A549 (cell line): ENCODE data around the gene WDR38. TPM values are rescaled to one million over a fixed set of nuclear protein-coding genes. Genes with fewer than 3 reads are reported as not detected.

Experiments used
- ATAC-seq, 2 experiments: fragments of 200-7000 bp in 1 of 2; fragments of >200 bp in 1 of 2; cut with Nextera tagmentation in 1 of 2; cut with Tn5 transposase in 1 of 2; 3 replicates each; pipeline versions ENCODE4 v1.8.0 to v1.9.1; 2018 to 2020; ENCODE audit warnings: mild to moderate bottlenecking in 1 of 2, moderate library complexity in 1 of 2
- CTCF ChIA-PET: fragments of 300-600 bp; sonication (Branson Sonifier 250); formaldehyde crosslinking; extraction: SDS; loops from one replicate; lab custom pipeline; 2021; ENCODE audit warnings: antibody characterized with exemption, inconsistent platforms; lab: Yijun Ruan, JAX
- POLR2A ChIA-PET: fragments of 350-600 bp; formaldehyde crosslinking; extraction: SDS; loops from one replicate; lab custom pipeline; 2021; ENCODE audit warnings: antibody characterized with exemption, inconsistent platforms; lab: Yijun Ruan, JAX
- DNase-seq, 2 experiments: peaks; one replicate each; pipeline versions ENCODE4 v3.0.0 to v3.0.0-alpha.2; 2011 to 2016; ENCODE audit warnings: low read depth in 1 of 2, low spot score in 1 of 2
- FAIRE-seq: peaks from 2 replicates; lab custom pipeline; 2011; peaks lifted over from hg19 to GRCh38; lab: Jason Lieb, UNC
- H3K27ac ChIP-seq, 2 experiments: fragments of >200 bp; sonication (Bioruptor Twin); formaldehyde crosslinking; 3 replicates each; pipeline ENCODE4 v1.5.1; 2016 to 2017
- H3K4me1 ChIP-seq: fragments of >200 bp; sonication (Bioruptor Twin); formaldehyde crosslinking; 3 replicates; pipeline ENCODE4 v1.6.1; 2016
- H3K4me2 ChIP-seq: fragments of >200 bp; sonication (Bioruptor Twin); formaldehyde crosslinking; 3 replicates; pipeline ENCODE4 v1.6.1; 2016
- H3K4me3 ChIP-seq: fragments of >200 bp; sonication (Bioruptor Twin); formaldehyde crosslinking; 3 replicates; pipeline ENCODE4 v1.5.1; 2016
- H3K9me3 ChIP-seq: fragments of >200 bp; sonication (Bioruptor Twin); formaldehyde crosslinking; 3 replicates; pipeline ENCODE4 v1.6.1; 2016
- BCL3 ChIP-seq: fragments of >200 bp; sonication (Bioruptor Twin); formaldehyde crosslinking; IDR thresholded peaks from 3 replicates; pipeline ENCODE4 v1.6.1; 2016
- BHLHE40 ChIP-seq: IDR thresholded peaks from 2 replicates; pipeline ENCODE4 v1.6.1; 2012; ENCODE audit warnings: low read depth, low read length, inconsistent platforms
- CBX2 ChIP-seq: fragments of 200-600 bp; sonication (generic); IDR thresholded peaks from 2 replicates; pipeline ENCODE4 v1.6.1; 2016; ENCODE audit warnings: low read depth, mild to moderate bottlenecking, borderline replicate concordance
- CBX8 ChIP-seq: fragments of 200-600 bp; sonication (generic); IDR thresholded peaks from 2 replicates; pipeline ENCODE4 v1.6.1; 2016
- CHD2 ChIP-seq: fragments of 150-350 bp; IDR thresholded peaks from 2 replicates; pipeline ENCODE4 v1.6.1; 2014; ENCODE audit warnings: low read length; ENCODE audit not compliant: partially characterized antibody
- CHD4 ChIP-seq: fragments of 200-600 bp; sonication (generic); IDR thresholded peaks from 2 replicates; pipeline ENCODE4 v1.6.1; 2016; ENCODE audit warnings: antibody characterized with exemption, mild to moderate bottlenecking, borderline replicate concordance
- EHF ChIP-seq: fragments of 250-450 bp; sonication (Bioruptor Pico); IDR thresholded peaks from 2 replicates; pipeline ENCODE4 v1.5.0; 2020; ENCODE audit warnings: mild to moderate bottlenecking
- ELK1 ChIP-seq: fragments of 150-350 bp; IDR thresholded peaks from 2 replicates; pipeline ENCODE4 v1.6.1; 2014; ENCODE audit warnings: low read depth, mild to moderate bottlenecking, low read length
- FOXS1 ChIP-seq: fragments of 250-450 bp; sonication (Bioruptor Pico); IDR thresholded peaks from 2 replicates; pipeline ENCODE4 v1.5.0; 2020; ENCODE audit warnings: mild to moderate bottlenecking, moderate library complexity
- GATA3 ChIP-seq: IDR thresholded peaks from 2 replicates; pipeline ENCODE4 v1.6.1; 2012; ENCODE audit warnings: borderline replicate concordance
- HDAC2 ChIP-seq: fragments of 200-600 bp; sonication (generic); IDR thresholded peaks from 2 replicates; pipeline ENCODE4 v1.6.1; 2016
- HEYL ChIP-seq: fragments of 250-450 bp; sonication (Bioruptor Pico); IDR thresholded peaks from 2 replicates; pipeline ENCODE4 v1.8.0; 2021; ENCODE audit warnings: mild to moderate bottlenecking, moderate library complexity
- HMGXB4 ChIP-seq: fragments of 250-450 bp; sonication (Bioruptor Pico); IDR thresholded peaks from 2 replicates; pipeline ENCODE4 v1.5.0; 2021; ENCODE audit warnings: mild to moderate bottlenecking, moderate library complexity, borderline replicate concordance
- HOXA7 ChIP-seq: fragments of 250-450 bp; sonication (Bioruptor Pico); IDR thresholded peaks from 2 replicates; pipeline ENCODE4 v1.5.0; 2020; ENCODE audit warnings: mild to moderate bottlenecking, moderate library complexity
- HOXB13 ChIP-seq: fragments of 250-450 bp; sonication (Bioruptor Pico); IDR thresholded peaks from 2 replicates; pipeline ENCODE4 v1.5.0; 2020; ENCODE audit warnings: low read depth, mild to moderate bottlenecking, moderate library complexity
- JUN ChIP-seq, 2 experiments: fragments of >200 bp; sonication (Bioruptor Twin); formaldehyde crosslinking; IDR thresholded peaks; 2 replicates in 1 of 2; 3 replicates in 1 of 2; pipeline ENCODE4 v1.6.1; 2016 to 2017
- KDM5A ChIP-seq: fragments of 200-600 bp; sonication (generic); IDR thresholded peaks from 2 replicates; pipeline ENCODE4 v1.6.1; 2016; ENCODE audit warnings: antibody characterized with exemption, mild to moderate bottlenecking
- NFE2L2 ChIP-seq: fragments of 150-350 bp; conservative IDR thresholded peaks from 2 replicates; pipeline ENCODE4 v1.6.1; 2014; ENCODE audit warnings: low read length
- PBX3 ChIP-seq: IDR thresholded peaks from 2 replicates; pipeline ENCODE4 v1.6.1; 2012
- POLR2AphosphoS2 ChIP-seq: conservative IDR thresholded peaks from 2 replicates; pipeline ENCODE4 v1.6.1; 2012; ENCODE audit warnings: low read length, improper control_type of control experiment, inconsistent platforms
- RNF2 ChIP-seq: fragments of 200-600 bp; sonication (generic); IDR thresholded peaks from 2 replicates; pipeline ENCODE4 v1.6.1; 2016; ENCODE audit warnings: low read depth, mild to moderate bottlenecking, antibody characterized with exemption, moderate library complexity, borderline replicate concordance
- SMC3 ChIP-seq: fragments of >200 bp; sonication (Bioruptor Twin); formaldehyde crosslinking; IDR thresholded peaks from 3 replicates; pipeline ENCODE4 v1.6.1; 2018; ENCODE audit warnings: inconsistent platforms
- TFCP2L1 ChIP-seq: fragments of 250-450 bp; sonication (Bioruptor Pico); IDR thresholded peaks from 2 replicates; pipeline ENCODE4 v1.5.0; 2021; ENCODE audit warnings: mild to moderate bottlenecking
- ZSCAN20 ChIP-seq: fragments of 250-450 bp; sonication (Bioruptor Pico); IDR thresholded peaks from 2 replicates; pipeline ENCODE4 v1.8.0; 2022; ENCODE audit warnings: mild to moderate bottlenecking, moderate library complexity
- WGBS: methylation state at CpG from one replicate; pipeline ENCODE4 v1.1.6; 2017; ENCODE audit errors: missing lambda C conversion rate; 5-methylcytosine and 5-hydroxymethylcytosine counted together
- polyA plus RNA-seq, 4 experiments: library from polyadenylated mRNA; depleted of rRNA in 3 of 4; stranded (reverse); fragments of >200 nt; fragmentation: RNase III in 1 of 4; extraction: RNeasy Plus Mini Kit Qiagen cat#74134 plus additional on column Dnase treatment in 1 of 4; gene quantifications; 2 replicates in 3 of 4; 3 replicates in 1 of 4; pipeline ENCODE4 v1.2.3, GENCODE V29; 2011 to 2017

Gene WDR38
- polyA plus RNA-seq, 2 of the 4 experiments (the other 2 are of a cell fraction): not detected

GRCh38 chr9:124861342-124862229, 8.3 kb downstream of the WDR38 start, which contains the start of the genes ARPC5L and RPL35 (continued):
- no peak for TF ChIP-seq CBX2
- TF ChIP-seq EHF (CRISPR knock-in tag): no peak
- TF ChIP-seq RNF2: no peak
- TF ChIP-seq FOXS1 (CRISPR knock-in tag): no peak
- TF ChIP-seq BHLHE40: peak; percentile 69
- no peak for TF ChIP-seq HOXB13 (CRISPR knock-in tag)

- peak overlapping the region; percentile 80; the same call in 1 of the 3 replicates for H3K4me2 ChIP-seq
- no peak overlapping the region for H3K4me3 ChIP-seq
- no peaks in the 10 kb centered on the region for H3K9me3 ChIP-seq
- no peak for ATAC-seq
- DNase-seq: no peak
- peaks cover 41% of the 10 kb centered on the region for H3K4me1 ChIP-seq
- H3K27ac ChIP-seq: peak overlapping the region in 1 of 2 experiments; percentile 93; a peak in 3 of 6 replicates
- ChIA-PET CTCF (interaction anchor here (1.3 to 43.0 kb wide), 4 partner anchors 12 to 77 kb away, joined by 3 to 2512 read pairs (median 44); partner anchors contain the start of genes NR6A1, OLFML2A and WDR38), POLR2A (interaction anchor here (1.2 to 1.4 kb wide), 2 partner anchors 14 to 86 kb away, joined by 4 to 9 read pairs; partner anchors contain the start of gene OLFML2A)
- FAIRE-seq: no peak
- TF ChIP-seq HMGXB4 (CRISPR knock-in tag): no peak
- no peak for TF ChIP-seq PBX3
- TF ChIP-seq NFE2L2: no peak
- no peak for TF ChIP-seq POLR2AphosphoS2
- no peak for TF ChIP-seq ELK1
- 83% methylated on average over 7 of the region's 7 CpGs for WGBS
Measured at GRCh38 chr9:124863371-124863871, 10.2 kb downstream of the WDR38 start.

GRCh38 chr9:124868511-124869465, 15.5 kb downstream of the WDR38 start:
- ChIA-PET CTCF (interaction anchor here (0.7 to 1.8 kb wide), 4 partner anchors 12 to 91 kb away, joined by 3 to 7 read pairs (median 3); partner anchors contain the start of genes OLFML2A and WDR38), POLR2A (interaction anchor here (1.0 to 1.3 kb wide), 3 partner anchors 8 to 91 kb away, joined by 3 read pairs; partner anchors contain the start of genes OLFML2A and RPL35)
- peak; percentile 94 to 95 for ATAC-seq
- no peak for FAIRE-seq
- H3K4me3 ChIP-seq: peak overlapping the region; percentile 100
- peaks cover 38% of the 10 kb centered on the region; the same call in 2 of the 3 replicates for H3K4me1 ChIP-seq
- DNase-seq: peak; percentile 84 to 95
- peak overlapping the region; percentile 98 to 100 for H3K27ac ChIP-seq
- no peaks in the 10 kb centered on the region for H3K9me3 ChIP-seq
- H3K4me2 ChIP-seq: peak overlapping the region; percentile 97
- 1% methylated on average over 73 of the region's 101 CpGs for WGBS
- no peak for TF ChIP-seq HEYL (CRISPR knock-in tag)
- no peak for TF ChIP-seq SMC3
- TF ChIP-seq NFE2L2: no peak
- no peak for TF ChIP-seq EHF (CRISPR knock-in tag)
- TF ChIP-seq CBX8: no peak
- TF ChIP-seq KDM5A: no peak
- TF ChIP-seq CHD2: no peak
- no peak for TF ChIP-seq HOXA7 (CRISPR knock-in tag)
- 0 out of 2 replicates have a peak, but pooled peaks have one; percentile 60 for TF ChIP-seq TFCP2L1 (CRISPR knock-in tag)
- no peak for TF ChIP-seq HOXB13 (CRISPR knock-in tag)
- TF ChIP-seq JUN (IDR thresholded peaks at IDR 0.05): peak; percentile 95 to 96
- no peak for TF ChIP-seq HDAC2
- TF ChIP-seq BCL3: peak; percentile 86
- no peak for TF ChIP-seq ZSCAN20
- no peak for TF ChIP-seq CHD4
- no peak for TF ChIP-seq RNF2
- TF ChIP-seq GATA3: peak; percentile 12; the same call in 1 of the 2 replicates
- TF ChIP-seq BHLHE40: no peak
